Parathyroid adenoma (tissue), 2 donors: Measurements from ENCODE around the gene CDHR4.

Experiments
- H2AFZ ChIP-seq: fragments of 300-600 bp; sonication (generic); one replicate; pipeline ENCODE4 v1.7.0; 2017; ENCODE audit warnings: antibody characterized with exemption, mild to moderate bottlenecking
- H3K27ac ChIP-seq: fragments of 300-600 bp; sonication (generic); one replicate; pipeline ENCODE4 v1.7.0; 2017
- H3K27me3 ChIP-seq: fragments of 300-600 bp; sonication (generic); one replicate; pipeline ENCODE4 v1.7.0; 2017; ENCODE audit warnings: low read length; ENCODE audit not compliant: control insufficient read depth, insufficient read depth
- H3K36me3 ChIP-seq: fragments of 300-600 bp; sonication (generic); one replicate; pipeline ENCODE4 v1.7.0; 2017; ENCODE audit warnings: low read length; ENCODE audit not compliant: control insufficient read depth, insufficient read depth
- H3K4me1 ChIP-seq: fragments of 300-600 bp; sonication (generic); one replicate; pipeline ENCODE4 v1.7.0; 2017; ENCODE audit warnings: control low read depth
- H3K4me2 ChIP-seq: fragments of 300-600 bp; sonication (generic); one replicate; pipeline ENCODE4 v1.7.0; 2017; ENCODE audit warnings: low read length
- H3K4me3 ChIP-seq: fragments of 300-600 bp; sonication (generic); one replicate; pipeline ENCODE4 v1.7.0; 2017; ENCODE audit warnings: low read depth, low read length
- H3K79me2 ChIP-seq: fragments of 300-600 bp; sonication (generic); one replicate; pipeline ENCODE4 v1.7.0; 2017; ENCODE audit warnings: control low read depth
- H3K9ac ChIP-seq: fragments of 300-600 bp; sonication (generic); one replicate; pipeline ENCODE4 v1.7.0; 2017; ENCODE audit warnings: mild to moderate bottlenecking
- H3K9me3 ChIP-seq: fragments of 300-600 bp; sonication (generic); one replicate; pipeline ENCODE4 v1.7.0; 2017; ENCODE audit warnings: low read length; ENCODE audit not compliant: control insufficient read depth
- CTCF ChIP-seq: fragments of 300-600 bp; sonication (generic); IDR thresholded peaks from one replicate; pipeline ENCODE4 v1.7.0; 2017; ENCODE audit warnings: antibody characterized with exemption, mild to moderate bottlenecking
- donor health status: primary hyperparathyroidism.

CDHR4 gene

GRCh38 chr3:49792371-49793150 is 7.1 kb downstream of the CDHR4 start:
- Histone ChIP-seq H2AFZ (no peak overlapping the region), H3K36me3 (no peaks in the 10 kb centered on the region), H3K79me2 (no peaks in the 10 kb centered on the region), H3K9me3 (no peaks in the 10 kb centered on the region), H3K9ac (no peak overlapping the region), H3K27ac (no peak overlapping the region), H3K4me3 (no peak overlapping the region), H3K4me1 (no peaks in the 10 kb centered on the region), H3K27me3 (no peaks in the 10 kb centered on the region), H3K4me2 (no peak overlapping the region)
- no peak for TF ChIP-seq CTCF

- TF ChIP-seq CTCF = no peak
- Histone ChIP-seq H2AFZ (no peak overlapping the region), H3K4me3 (no peak overlapping the region), H3K27me3 (no peaks in the 10 kb centered on the region), H3K79me2 (peaks cover 2% of the 10 kb centered on the region), H3K9me3 (no peaks in the 10 kb centered on the region), H3K27ac (no peak overlapping the region), H3K9ac (no peak overlapping the region), H3K4me2 (no peak overlapping the region), H3K4me1 (peaks cover 5% of the 10 kb centered on the region), H3K36me3 (no peaks in the 10 kb centered on the region)
Observed at GRCh38 chr3:49791571-49791970, 8.1 kb downstream of the CDHR4 start.

- Histone ChIP-seq H3K9me3 (no peaks in the 10 kb centered on the region), H3K79me2 (peaks cover 2% of the 10 kb centered on the region), H3K4me1 (peaks cover 5% of the 10 kb centered on the region), H3K27ac (no peak overlapping the region), H3K4me3 (no peak overlapping the region), H3K27me3 (no peaks in the 10 kb centered on the region), H3K36me3 (no peaks in the 10 kb centered on the region), H3K4me2 (no peak overlapping the region), H3K9ac (no peak overlapping the region), H2AFZ (no peak overlapping the region)
- no peak for TF ChIP-seq CTCF
Observed at GRCh38 chr3:49790626-49791411, 8.9 kb downstream of the CDHR4 start.

- Histone ChIP-seq H2AFZ (no peak overlapping the region), H3K27ac (no peak overlapping the region), H3K79me2 (peaks cover 20% of the 10 kb centered on the region), H3K4me2 (no peak overlapping the region), H3K36me3 (no peaks in the 10 kb centered on the region), H3K9me3 (no peaks in the 10 kb centered on the region), H3K27me3 (no peaks in the 10 kb centered on the region), H3K9ac (no peak overlapping the region), H3K4me1 (peaks cover 12% of the 10 kb centered on the region), H3K4me3 (no peak overlapping the region)
- TF ChIP-seq CTCF = no peak
Observed at GRCh38 chr3:49788056-49788455, 11.6 kb downstream of the CDHR4 start.
